Cardiac fibroblast (primary cell): ENCODE results near the gene EFNA2.

ENCODE experiments used
- DNase-seq, 2 donors: peaks; one replicate each; pipeline versions ENCODE4 v3.0.0 to v3.0.0-alpha.2; 2010; ENCODE audit warnings: low read depth in 2 of 2
- H3K4me3 ChIP-seq, 2 donors: replicated peaks in 1 of 2; 1 replicate in 1 of 2; 2 replicates in 1 of 2; pipeline ENCODE4 v1.5.1; 2011; ENCODE audit warnings: low read depth in 2 of 2, low read length in 2 of 2, mild to moderate bottlenecking in 2 of 2, moderate library complexity in 1 of 2
- CTCF ChIP-seq: IDR thresholded peaks from one replicate; pipeline ENCODE4 v1.5.1; 2011; ENCODE audit warnings: low read depth, mild to moderate bottlenecking, low read length, inconsistent platforms

Gene EFNA2

DNA sequence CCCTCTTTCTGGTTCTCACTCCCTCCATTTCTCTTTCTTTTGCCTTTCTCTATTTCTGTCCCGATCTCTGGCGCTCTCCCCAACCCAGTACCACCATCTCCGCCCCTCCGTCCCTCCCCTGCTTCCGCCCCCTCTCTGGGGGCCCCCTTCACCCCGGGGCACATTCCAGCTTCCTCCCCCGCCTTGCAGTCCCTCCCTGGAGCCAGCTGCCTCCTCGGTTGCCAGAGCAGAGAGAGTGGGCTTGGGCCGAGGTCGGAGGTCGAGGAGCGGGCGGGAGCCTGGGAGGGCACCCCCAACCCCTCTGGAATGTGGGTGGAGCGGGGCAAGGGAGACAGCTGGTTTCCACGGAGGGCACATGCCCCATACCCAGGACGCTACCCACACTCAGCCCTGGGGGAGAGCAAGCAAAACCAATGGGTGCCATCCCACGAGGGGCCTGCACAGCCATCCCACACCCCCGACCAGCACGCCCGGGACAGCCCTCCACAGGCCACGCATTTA lies 23.0 kb upstream of the EFNA2 start:
- no peak for TF ChIP-seq CTCF
- H3K4me3 ChIP-seq: no peak overlapping the region
- DNase-seq: peak in 1 of 2 donors; percentile 40

- no peak for DNase-seq
- TF ChIP-seq CTCF: no peak
- no peak overlapping the region for H3K4me3 ChIP-seq
These were observed 22.5 kb upstream of the EFNA2 start for GRCh38 chr19:1263188-1263587.

DNA sequence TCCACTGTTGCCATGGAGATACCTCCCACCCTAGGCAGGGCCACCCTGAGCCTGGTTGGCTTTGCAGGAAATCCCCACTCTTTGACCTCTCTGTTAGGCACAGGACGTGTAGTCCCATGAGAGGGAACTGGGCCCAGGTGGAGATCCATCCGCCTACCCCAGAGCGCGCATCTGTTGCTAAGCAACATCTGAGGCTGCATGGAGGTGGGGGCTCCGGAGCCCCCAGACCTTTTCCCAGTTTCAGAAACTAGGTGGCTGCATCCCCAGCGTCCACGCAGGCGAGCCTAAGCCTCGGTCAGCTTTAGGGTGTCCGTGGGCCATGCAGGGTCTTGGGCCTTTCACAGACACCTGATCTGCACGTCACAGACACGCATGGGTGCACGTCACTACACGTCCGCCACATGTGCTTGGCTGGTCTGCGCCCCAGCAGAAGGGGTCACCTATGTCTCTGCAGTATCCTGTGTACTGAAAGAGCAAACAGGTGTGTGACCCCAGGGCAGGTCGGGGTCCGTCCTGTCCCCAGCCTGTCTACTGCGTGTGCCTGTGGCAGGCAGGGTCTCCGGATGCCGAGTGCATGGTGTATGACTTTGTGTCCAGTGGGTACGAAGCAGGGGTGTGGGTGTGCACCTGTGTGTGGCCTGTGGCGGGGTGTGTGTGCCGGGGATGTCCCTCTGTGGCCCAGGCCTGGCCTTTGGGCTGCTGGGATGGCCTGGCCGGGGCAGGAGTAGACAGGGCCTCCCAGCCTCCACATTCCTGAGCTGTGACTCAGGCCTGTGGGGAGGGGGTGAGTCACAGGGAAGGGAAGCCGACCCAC lies 20.7 kb upstream of the EFNA2 start:
- DNase-seq: peak; percentile 86 to 94
- H3K4me3 ChIP-seq: no peak overlapping the region
- TF ChIP-seq CTCF: no peak

DNA sequence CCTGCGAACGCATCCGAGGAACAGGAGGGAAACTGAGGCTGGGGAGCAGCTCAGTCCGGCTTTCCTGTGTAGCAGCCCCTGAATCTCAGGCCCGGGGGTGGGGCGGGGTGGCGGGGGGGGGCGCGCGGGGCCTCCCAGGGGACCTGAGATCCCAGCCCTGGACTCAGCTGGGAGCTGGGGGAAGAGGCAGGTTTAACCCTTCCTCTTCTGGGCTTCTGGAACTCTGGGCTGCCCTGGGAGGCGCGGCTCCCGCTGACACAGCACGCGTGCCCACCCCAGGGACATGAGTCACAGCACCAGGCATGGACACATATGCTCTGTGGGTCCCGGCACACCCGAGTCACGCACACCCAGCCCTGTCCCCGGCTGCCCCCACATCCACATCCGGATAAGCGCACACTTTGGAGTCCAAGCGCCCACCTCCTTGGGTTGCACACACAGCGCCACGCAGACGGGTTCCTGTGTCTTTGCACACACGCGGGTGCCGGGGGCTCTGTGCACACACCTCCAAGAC lies 20.0 kb upstream of the EFNA2 start:
- TF ChIP-seq CTCF: no peak
- DNase-seq: peak; percentile 68 to 92
- H3K4me3 ChIP-seq: peak overlapping the region; percentile 22 to 53

DNA sequence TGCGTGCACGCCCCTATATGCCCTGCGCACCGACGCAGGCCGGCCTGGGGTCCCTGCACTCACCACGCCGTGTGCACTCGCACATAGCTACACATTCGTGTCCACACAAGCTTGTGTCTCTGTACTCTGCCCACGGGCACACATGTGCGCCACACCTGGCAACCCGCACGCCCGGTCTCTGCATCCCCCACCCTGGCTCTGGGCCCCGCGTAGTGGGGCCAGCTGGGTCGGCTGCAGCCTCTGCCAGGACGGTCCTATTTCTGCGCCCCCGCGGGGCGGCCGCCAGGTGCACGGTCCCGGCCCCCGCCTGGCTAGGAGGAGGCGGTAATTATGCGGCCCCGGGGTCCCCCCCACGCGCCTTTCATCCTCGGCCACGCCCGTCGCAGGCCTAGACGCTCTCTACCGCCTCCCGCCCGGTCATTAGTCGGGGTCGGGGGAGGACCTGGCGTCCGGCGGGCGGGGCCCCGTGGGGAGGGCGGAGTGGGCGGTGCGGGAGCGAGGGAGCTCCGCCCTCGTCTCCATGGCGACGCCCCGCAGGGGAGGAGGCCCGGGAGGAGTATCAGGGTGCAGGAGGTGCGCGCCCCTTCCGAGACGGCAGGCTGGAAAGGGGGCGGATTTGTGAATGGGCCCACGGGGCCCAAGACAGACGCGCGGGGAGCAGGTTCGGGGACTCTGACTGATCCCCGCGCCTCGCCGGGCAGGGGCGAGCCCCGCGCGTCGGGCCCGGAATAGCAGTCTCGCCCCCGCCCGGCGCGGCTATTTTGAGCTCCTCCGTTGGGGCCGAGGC lies 19.4 kb upstream of the EFNA2 start:
- no peak for TF ChIP-seq CTCF
- peak; percentile 89 to 92 for DNase-seq
- H3K4me3 ChIP-seq: peak overlapping the region; percentile 40 to 53

DNA sequence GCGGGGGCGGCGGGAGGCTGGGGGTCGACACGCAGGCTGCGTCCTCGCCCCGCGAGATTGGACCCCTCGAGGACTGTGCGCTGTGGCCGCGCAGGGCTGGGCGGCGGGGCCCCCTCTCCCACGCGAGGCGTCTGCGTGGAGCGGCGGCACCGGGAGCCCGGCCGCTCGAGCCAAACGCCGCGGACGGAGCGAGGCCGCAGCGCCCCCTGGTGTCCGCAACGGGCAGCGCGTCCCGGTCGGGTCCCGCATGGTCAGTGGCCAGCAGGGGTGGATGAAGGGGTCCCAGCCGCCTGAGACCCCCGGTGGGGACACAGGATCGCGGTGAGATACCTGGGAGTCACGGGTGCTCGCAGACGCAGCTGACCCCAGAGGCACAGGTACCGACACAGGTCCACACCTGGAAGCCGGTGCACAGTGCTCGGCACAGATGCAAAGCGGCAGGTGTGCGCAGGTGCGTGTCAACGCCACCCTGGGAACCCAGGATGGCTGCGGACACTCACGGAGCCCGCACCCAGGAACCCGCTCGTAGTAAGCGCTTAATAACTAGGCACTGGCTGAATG lies 18.7 kb upstream of the EFNA2 start:
- DNase-seq: peak in 1 of 2 donors; percentile 64
- peak overlapping the region; percentile 40 to 53 for H3K4me3 ChIP-seq
- peak; percentile 60 for TF ChIP-seq CTCF
